ENCODE data around the gene GFER.
"Not testable (repeated sequence)": the region's sequence is repeated elsewhere in the genome, so short reads cannot be mapped to it uniquely, and the experiment has no call there.

Gene GFER

GRCh38 chr16:2008631-2009163 lies 24.7 kb downstream of the GFER start:
- no peak for DNase-seq

- DNase-seq = no peak
Measured at GRCh38 chr16:2009164-2009711, 25.2 kb downstream of the GFER start.

GRCh38 chr16:2009791-2010510 lies 26.0 kb downstream of the GFER start, which contains the start of gene ZNF598:
Gene ZNF598, minus strand, starts transcription at chr16:2009821.
- no peak for DNase-seq

- not testable (repeated sequence) for DNase-seq
Measured at GRCh38 chr16:2011726-2012125, 27.7 kb downstream of the GFER start.

- DNase-seq = no peak
Measured at GRCh38 chr16:2013527-2013926, 29.5 kb downstream of the GFER start.

GRCh38 chr16:2015117-2015946 lies 31.3 kb downstream of the GFER start:
- DNase-seq = no peak

- DNase-seq = no peak
Measured at GRCh38 chr16:2015947-2016208, 31.9 kb downstream of the GFER start.

GRCh38 chr16:2016407-2016922 lies 32.5 kb downstream of the GFER start:
- no peak for DNase-seq

GRCh38 chr16:2019518-2019920 lies 35.5 kb downstream of the GFER start, which contains the start of gene NPW:
Gene NPW, plus strand, starts transcription at chr16:2019785.
- DNase-seq = no peak

- no peak for DNase-seq
Measured at GRCh38 chr16:2019921-2020831, 36.2 kb downstream of the GFER start.

- no peak for DNase-seq
Measured at GRCh38 chr16:2022723-2023091, 38.7 kb downstream of the GFER start.

- no peak for DNase-seq
Measured at GRCh38 chr16:2023092-2024031, 39.4 kb downstream of the GFER start.

- no peak for DNase-seq
Measured at GRCh38 chr16:2024032-2024420, 40.0 kb downstream of the GFER start.

- no peak for DNase-seq
Measured at GRCh38 chr16:2025251-2025650, 41.3 kb downstream of the GFER start.

GRCh38 chr16:2025878-2026460 lies 42.0 kb downstream of the GFER start:
- DNase-seq = no peak

GRCh38 chr16:2026461-2027023 lies 42.5 kb downstream of the GFER start, which contains the start of gene NHERF2:
Gene NHERF2, plus strand, starts transcription at chr16:2026902. Its CDS starts 104 bp downstream, at chr16:2027006.
- no peak for DNase-seq

- DNase-seq = no peak
Measured at GRCh38 chr16:2027024-2028010, 43.3 kb downstream of the GFER start.

- DNase-seq = no peak
Measured at GRCh38 chr16:2028146-2028545, 44.2 kb downstream of the GFER start.

- DNase-seq = no peak
Measured at GRCh38 chr16:2028620-2029220, 44.7 kb downstream of the GFER start.
